GDM1 (cell line): ENCODE results near the gene PCDHGB4.
"Not testable (repeated sequence)": the region's sequence is repeated elsewhere in the genome, so short reads cannot be mapped to it uniquely, and the experiment has no call there.

Experiments used
- DNase-seq: peaks from one replicate; lab custom pipeline; 2025; lab: John Stamatoyannopoulos, UW

Gene PCDHGB4

GRCh38 chr5:141387557-141388311 lies at the start of gene PCDHGB4:
Gene PCDHGB4, plus strand, starts transcription at chr5:141387698. Its CDS starts 187 bp downstream, at chr5:141387885.
- DNase-seq: not testable (repeated sequence)

DNA sequence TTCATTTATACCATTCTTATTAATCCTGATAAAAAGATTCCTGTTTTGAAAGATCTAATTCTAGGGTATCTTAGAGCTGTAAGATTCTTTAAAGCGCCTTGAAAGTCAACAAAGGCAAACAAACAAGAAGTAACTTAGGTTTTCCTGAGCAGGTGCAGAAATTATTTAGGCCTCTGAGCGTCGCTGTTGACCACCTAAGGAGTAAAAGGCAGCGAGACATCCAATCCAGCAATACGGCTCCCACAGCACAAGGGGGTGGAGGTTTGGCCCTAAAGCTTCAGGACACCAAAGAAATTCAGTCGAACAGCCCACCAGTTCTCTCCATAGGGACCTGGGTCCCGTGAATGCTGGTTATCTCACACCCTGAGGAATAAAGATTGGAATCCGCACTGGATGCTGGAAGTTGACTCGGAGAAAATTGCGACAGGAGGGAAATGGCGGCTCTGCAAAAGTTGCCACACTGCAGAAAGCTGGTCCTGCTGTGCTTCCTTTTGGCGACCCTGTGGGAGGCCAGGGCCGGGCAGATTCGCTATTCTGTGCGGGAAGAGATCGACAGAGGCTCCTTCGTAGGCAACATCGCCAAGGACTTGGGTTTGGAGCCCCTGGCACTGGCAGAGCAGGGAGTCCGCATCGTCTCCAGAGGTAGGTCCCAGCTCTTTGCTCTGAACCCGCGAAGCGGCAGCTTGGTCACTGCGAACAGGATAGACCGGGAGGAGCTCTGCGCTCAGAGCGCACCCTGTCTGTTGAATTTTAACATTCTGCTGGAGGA lies 48.8 kb upstream of the PCDHGB4 start, which contains the start of gene PCDHGA2:
PCDHGA2 (plus strand) TSS at position 223 of the 769 bp plus-strand sequence.
- no peak for DNase-seq

DNA sequence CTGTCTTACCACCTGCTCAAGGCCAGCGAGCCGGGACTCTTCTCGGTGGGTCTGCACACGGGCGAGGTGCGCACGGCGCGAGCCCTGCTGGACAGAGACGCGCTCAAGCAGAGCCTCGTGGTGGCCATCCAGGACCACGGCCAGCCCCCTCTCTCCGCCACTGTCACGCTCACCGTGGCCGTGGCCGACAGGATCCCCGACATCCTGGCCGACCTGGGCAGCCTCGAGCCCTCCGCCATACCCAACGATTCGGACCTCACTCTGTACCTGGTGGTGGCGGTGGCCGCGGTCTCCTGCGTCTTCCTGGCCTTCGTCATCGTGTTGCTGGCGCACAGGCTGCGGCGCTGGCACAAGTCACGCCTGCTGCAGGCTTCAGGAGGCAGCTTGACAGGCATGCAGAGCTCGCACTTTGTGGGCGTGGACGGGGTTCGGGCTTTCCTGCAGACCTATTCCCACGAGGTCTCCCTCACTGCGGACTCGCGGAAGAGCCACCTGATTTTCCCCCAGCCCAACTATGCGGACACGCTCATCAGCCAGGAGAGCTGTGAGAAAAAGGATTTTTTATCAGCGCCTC lies 46.6 kb upstream of the PCDHGB4 start:
- DNase-seq: not testable (repeated sequence)

DNA sequence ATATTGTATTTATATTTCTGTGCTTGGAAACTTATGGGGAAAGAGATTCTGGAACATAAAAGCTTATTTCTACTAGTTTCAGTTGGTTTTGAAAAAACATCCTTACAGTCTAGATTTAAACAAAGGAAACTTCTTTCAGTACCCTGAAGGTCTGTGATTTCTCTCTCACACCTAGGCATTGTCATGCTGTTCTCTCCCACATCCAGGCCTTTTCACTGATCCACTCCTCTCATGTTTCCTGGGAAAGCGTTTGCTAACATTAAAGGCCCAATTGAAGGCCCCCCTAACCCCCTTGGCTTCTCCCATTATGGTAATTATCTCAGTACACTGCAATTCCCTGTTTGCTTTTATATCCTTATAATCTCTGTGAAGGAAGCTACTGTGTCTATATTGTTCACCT lies 44.7 kb upstream of the PCDHGB4 start:
- no peak for DNase-seq

DNA sequence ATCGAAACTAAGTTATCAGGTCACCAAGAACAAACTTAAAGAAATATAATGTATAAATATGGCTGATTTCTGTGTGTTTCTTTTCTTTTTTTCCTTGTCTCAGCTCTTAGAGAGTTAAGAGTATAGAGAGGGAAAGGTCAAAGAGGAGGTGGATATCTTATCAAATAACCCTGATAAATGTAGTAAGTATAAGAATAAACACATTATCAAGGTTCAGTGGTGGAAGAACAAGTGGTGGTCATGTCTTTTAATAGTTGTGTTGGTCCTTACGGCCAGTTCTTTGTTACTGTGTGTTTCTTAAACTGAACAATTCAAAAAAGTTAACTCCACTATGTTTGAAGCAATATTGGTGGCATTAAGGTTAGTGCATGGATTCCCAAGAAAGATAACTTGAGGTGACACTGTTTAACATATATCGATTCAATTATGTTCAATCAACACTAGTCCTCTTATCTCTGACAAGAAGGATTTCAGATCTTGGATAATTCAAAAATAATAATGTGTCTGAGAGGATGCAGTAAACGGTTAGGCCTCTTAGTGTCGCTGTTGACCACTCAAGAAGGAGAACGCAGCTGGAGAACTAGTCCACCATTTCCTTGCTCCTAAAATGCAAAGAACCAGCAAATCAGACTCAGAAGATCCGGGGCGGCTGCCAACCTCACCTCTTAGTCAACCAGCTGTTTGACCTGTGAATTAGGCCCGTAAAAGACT lies 44.1 kb upstream of the PCDHGB4 start, which contains the start of gene PCDHGA3:
PCDHGA3 (plus strand) TSS at position 588 of the 711 bp plus-strand sequence. CDS start 205 bp downstream, outside the sequence.
- DNase-seq: no peak

DNA sequence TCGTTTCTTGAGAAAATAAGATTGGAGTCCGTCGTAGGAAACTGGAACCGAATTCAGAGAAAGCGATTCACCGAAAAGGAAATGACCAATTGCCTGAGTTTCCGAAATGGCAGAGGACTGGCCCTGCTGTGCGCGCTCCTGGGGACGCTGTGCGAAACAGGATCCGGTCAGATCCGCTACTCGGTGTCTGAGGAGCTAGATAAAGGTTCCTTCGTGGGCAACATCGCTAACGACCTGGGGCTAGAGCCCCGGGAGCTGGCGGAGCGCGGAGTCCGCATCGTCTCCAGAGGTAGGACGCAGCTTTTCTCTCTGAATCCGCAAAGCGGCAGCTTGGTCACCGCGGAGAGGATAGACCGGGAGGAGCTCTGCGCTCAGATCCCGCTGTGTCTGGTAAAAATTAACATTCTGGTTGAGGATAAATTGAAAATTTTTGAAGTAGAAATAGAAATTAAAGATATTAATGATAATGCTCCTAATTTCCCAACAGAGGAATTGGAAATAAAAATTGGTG lies 43.5 kb upstream of the PCDHGB4 start:
- DNase-seq: no peak

GRCh38 chr5:141345327-141345726 lies 42.2 kb upstream of the PCDHGB4 start:
- DNase-seq: no peak

DNA sequence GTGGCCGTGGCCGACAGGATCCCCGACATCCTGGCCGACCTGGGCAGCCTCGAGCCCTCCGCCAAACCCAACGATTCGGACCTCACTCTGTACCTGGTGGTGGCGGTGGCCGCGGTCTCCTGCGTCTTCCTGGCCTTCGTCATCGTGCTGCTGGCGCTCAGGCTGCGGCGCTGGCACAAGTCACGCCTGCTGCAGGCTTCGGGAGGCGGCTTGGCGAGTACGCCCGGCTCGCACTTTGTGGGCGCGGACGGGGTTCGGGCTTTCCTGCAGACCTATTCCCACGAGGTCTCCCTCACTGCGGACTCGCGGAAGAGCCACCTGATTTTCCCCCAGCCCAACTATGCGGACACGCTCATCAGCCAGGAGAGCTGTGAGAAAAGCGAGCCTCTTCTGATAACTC lies 41.5 kb upstream of the PCDHGB4 start:
- not testable (repeated sequence) for DNase-seq

GRCh38 chr5:141349917-141350619 lies 37.4 kb upstream of the PCDHGB4 start, which contains the start of gene PCDHGB1:
Gene PCDHGB1, plus strand, starts transcription at chr5:141350099. Its CDS starts 162 bp downstream, at chr5:141350261.
- peak; percentile 1 for DNase-seq

GRCh38 chr5:141351591-141351990 lies 35.9 kb upstream of the PCDHGB4 start:
- no peak for DNase-seq

DNA sequence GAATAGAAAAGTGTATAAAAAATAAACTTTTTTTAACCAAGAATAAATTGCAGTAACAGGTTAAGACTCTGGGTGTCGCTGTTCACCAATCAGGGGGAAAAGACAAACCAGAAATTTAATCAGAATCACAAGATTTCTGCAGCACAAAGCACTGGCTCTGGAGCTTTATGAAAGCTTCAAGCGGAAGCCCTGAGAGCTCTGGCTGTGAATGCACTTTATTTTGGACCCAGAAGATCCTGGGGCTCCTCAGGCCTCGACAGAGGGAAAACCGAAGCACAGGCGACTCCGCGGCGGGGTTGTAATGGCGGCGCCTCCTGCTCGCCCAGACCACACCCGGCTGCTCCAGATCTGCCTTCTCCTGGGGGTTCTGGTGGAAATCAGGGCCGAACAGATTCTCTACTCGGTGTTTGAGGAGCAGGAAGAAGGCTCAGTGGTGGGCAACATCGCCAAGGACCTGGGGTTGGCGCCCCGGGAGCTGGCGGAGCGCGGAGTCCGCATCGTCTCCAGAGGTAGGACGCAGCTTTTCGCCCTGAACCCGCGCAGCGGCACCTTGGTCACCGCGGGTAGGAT lies 32.5 kb upstream of the PCDHGB4 start, which contains the start of gene PCDHGA4:
PCDHGA4 (plus strand) TSS at position 122 of the 570 bp plus-strand sequence; CDS start at position 209, 87 bp downstream.
- DNase-seq: no peak

- DNase-seq: no peak
Measured at GRCh38 chr5:141355641-141356040, 31.9 kb upstream of the PCDHGB4 start.

GRCh38 chr5:141356133-141356532 lies 31.4 kb upstream of the PCDHGB4 start:
- no peak for DNase-seq

DNA sequence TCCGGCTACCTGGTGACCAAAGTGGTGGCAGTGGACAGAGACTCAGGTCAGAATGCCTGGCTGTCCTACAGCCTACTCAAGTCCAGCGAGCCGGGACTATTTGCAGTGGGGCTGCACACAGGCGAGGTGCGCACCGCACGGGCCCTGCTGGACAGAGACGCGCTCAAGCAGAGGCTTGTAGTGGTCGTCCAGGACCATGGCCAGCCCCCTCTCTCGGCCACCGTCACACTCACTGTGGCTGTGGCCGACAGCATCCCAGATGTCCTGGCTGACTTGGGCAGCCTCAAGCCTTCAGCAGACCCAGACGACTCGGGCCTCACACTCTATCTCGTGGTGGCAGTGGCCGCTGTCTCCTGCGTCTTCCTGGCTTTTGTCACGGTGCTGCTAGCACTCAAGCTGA lies 30.5 kb upstream of the PCDHGB4 start:
- no peak for DNase-seq

GRCh38 chr5:141359790-141360426 lies 27.6 kb upstream of the PCDHGB4 start, which contains the start of gene PCDHGB2:
Gene PCDHGB2, plus strand, starts transcription at chr5:141359994. Its CDS starts 142 bp downstream, at chr5:141360136.
- peak; percentile 29 for DNase-seq

GRCh38 chr5:141360685-141361084 lies 26.8 kb upstream of the PCDHGB4 start:
- DNase-seq: no peak

DNA sequence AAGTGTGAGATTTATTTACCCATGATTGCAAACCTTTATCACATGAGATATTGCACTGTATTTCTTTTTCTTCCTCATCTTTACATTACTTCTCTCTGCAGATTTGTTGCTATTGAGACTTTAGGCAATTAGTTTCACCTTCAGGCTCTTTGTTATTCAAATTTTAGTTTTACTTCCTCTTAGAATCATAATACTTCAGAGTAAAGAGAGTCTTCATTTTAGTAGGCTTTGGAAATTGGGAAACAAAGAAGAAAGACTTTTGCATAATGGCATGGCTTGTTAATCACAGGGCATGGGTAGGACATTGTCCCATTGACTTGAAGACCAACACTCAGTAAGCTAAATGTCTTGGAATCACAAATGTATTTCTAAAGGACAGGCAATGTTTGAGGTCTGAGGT lies 24.8 kb upstream of the PCDHGB4 start:
- no peak for DNase-seq

GRCh38 chr5:141363952-141364660 lies 23.4 kb upstream of the PCDHGB4 start, which contains the start of gene PCDHGA5:
Gene PCDHGA5, plus strand, starts transcription at chr5:141364162. Its CDS starts 169 bp downstream, at chr5:141364331.
- no peak for DNase-seq
